Prostate gland (tissue), 2 donors: Measurements from ENCODE around the gene WDR26. TPM values are rescaled to one million over a fixed set of nuclear protein-coding genes. Genes with fewer than 3 reads are reported as not detected.
"Not testable (repeated sequence)": the region's sequence is repeated elsewhere in the genome, so short reads cannot be mapped to it uniquely, and the experiment has no call there.

Experiments used
- DNase-seq: peaks from one replicate; pipeline ENCODE4 v3.0.0-alpha.2; 2019; ENCODE audit warnings: low spot score
- H3K27ac ChIP-seq, 2 donors: fragments of 200-600 bp; sonication (generic); 2 replicates each; pipeline ENCODE4 v1.5.1; 2017 to 2019
- H3K27me3 ChIP-seq: fragments of 200-600 bp; sonication (generic); replicated peaks from 2 replicates; pipeline ENCODE4 v1.5.1; 2019; ENCODE audit not compliant: insufficient read depth
- H3K36me3 ChIP-seq, 2 donors: fragments of 200-600 bp; sonication (generic); 1 replicate in 1 of 2; 2 replicates in 1 of 2; pipeline versions ENCODE4 v1.5.1 to v1.8.1; 2017 to 2019
- H3K4me1 ChIP-seq: fragments of 200-600 bp; sonication (generic); replicated peaks from 2 replicates; pipeline ENCODE4 v1.5.1; 2019
- H3K4me3 ChIP-seq, 2 donors: fragments of 200-600 bp; sonication (generic); 2 replicates each; pipeline ENCODE4 v1.5.1; 2017 to 2019
- H3K9me3 ChIP-seq: fragments of 200-600 bp; sonication (generic); 2 replicates; pipeline ENCODE4 v1.5.1; 2017
- CTCF ChIP-seq, 4 experiments: fragments of 200-600 bp in 2 of 4; fragments of 450-650 bp in 2 of 4; sonication (generic) in 2 of 4; IDR thresholded peaks; 1 replicate in 3 of 4; 2 replicates in 1 of 4; pipeline ENCODE4 v1.5.1; 2016 to 2019; ENCODE audit warnings: antibody characterized with exemption in 4 of 4, mild to moderate bottlenecking in 2 of 4, moderate library complexity in 2 of 4
- POLR2A ChIP-seq: fragments of 450-650 bp; IDR thresholded peaks from one replicate; pipeline ENCODE4 v1.6.1; 2016; ENCODE audit warnings: antibody characterized with exemption, mild to moderate bottlenecking
- POLR2AphosphoS5 ChIP-seq: sonication (generic); formaldehyde crosslinking; IDR thresholded peaks from one replicate; pipeline ENCODE4 v1.6.1; 2017; ENCODE audit warnings: antibody characterized with exemption
- WGBS: methylation state at CpG from one replicate; pipeline ENCODE4 v1.1.5; 2018; 5-methylcytosine and 5-hydroxymethylcytosine counted together
- intact Hi-C: fragments of 100-400 bp; cut with DNase I; formaldehyde crosslinking; loops from one replicate; pipeline ENCODE4 v1.14.2; 2022
- total RNA-seq, 2 donors: library from RNA; depleted of rRNA; stranded (reverse); fragments of >200 nt; gene quantifications; one replicate each; pipeline ENCODE4 v1.1.0, GENCODE V29; 2016

Gene WDR26
- total RNA-seq: 10 to 100 TPM; 50.7 to 72.9 TPM

- Histone ChIP-seq H3K4me1 (peaks cover 8% of the 10 kb centered on the region), H3K27me3 (no peaks in the 10 kb centered on the region), H3K9me3 (no peaks in the 10 kb centered on the region), H3K36me3 (no peaks in the 10 kb centered on the region), H3K27ac (peak within 1 kb of the TSS; percentile 94 to 97), H3K4me3 (peak within 1 kb of the TSS; percentile 65 to 87)
- intact Hi-C loops: loop anchor here (1.0 kb wide), 1 partner anchor 22 kb away; no protein-coding TSS in a partner anchor
- WGBS: under 1% methylated on average over 41 of the region's 46 CpGs
- DNase-seq: peak; percentile 88
- peak; percentile 86 for TF ChIP-seq POLR2AphosphoS5
- peak in 2 of 4 experiments; percentile 33 to 55 for TF ChIP-seq CTCF (IDR thresholded peaks at IDR 0.05)
- peak; percentile 80 for TF ChIP-seq POLR2A
These were observed at the start of gene WDR26 for GRCh38 chr1:224434691-224435317. WDR26 (minus strand) TSS chr1:224434797.

GRCh38 chr1:224483206-224483605, 48.6 kb upstream of the WDR26 start:
- H3K36me3 ChIP-seq, H3K9me3 ChIP-seq, H3K27me3 ChIP-seq, intact Hi-C loops, H3K27ac ChIP-seq, DNase-seq, H3K4me3 ChIP-seq, H3K4me1 ChIP-seq: not testable (repeated sequence)
- WGBS: 88% methylated on average over 7 of the region's 7 CpGs

- TF ChIP-seq POLR2A (no peak), POLR2AphosphoS5 (no peak), CTCF (IDR thresholded peaks at IDR 0.05) (no peak)
- Histone ChIP-seq H3K4me3 (no peak overlapping the region), H3K4me1 (no peaks in the 10 kb centered on the region), H3K9me3 (no peaks in the 10 kb centered on the region), H3K36me3 (no peaks in the 10 kb centered on the region), H3K27me3 (no peaks in the 10 kb centered on the region), H3K27ac (no peak overlapping the region)
- DNase-seq: no peak
- WGBS: 61% methylated on average over 4 of the region's 4 CpGs
- intact Hi-C loops: no loop called here
These were observed 48.0 kb upstream of the WDR26 start for GRCh38 chr1:224482619-224483018.

GRCh38 chr1:224481601-224482000, 47.0 kb upstream of the WDR26 start:
- TF ChIP-seq POLR2AphosphoS5 (no peak), POLR2A (no peak), CTCF (IDR thresholded peaks at IDR 0.05) (no peak)
- H3K4me3 ChIP-seq: no peak overlapping the region
- no peaks in the 10 kb centered on the region for H3K9me3 ChIP-seq
- H3K4me1 ChIP-seq: no peaks in the 10 kb centered on the region
- intact Hi-C loops: no loop called here
- no peak overlapping the region for H3K27ac ChIP-seq
- no peaks in the 10 kb centered on the region for H3K27me3 ChIP-seq
- DNase-seq: no peak
- WGBS: 90% methylated on average over 2 of the region's 2 CpGs
- H3K36me3 ChIP-seq: no peaks in the 10 kb centered on the region

GRCh38 chr1:224480888-224481459, 46.4 kb upstream of the WDR26 start:
- DNase-seq, H3K36me3 ChIP-seq, H3K27ac ChIP-seq, H3K9me3 ChIP-seq, H3K4me1 ChIP-seq, H3K27me3 ChIP-seq, H3K4me3 ChIP-seq, intact Hi-C loops: not testable (repeated sequence)
- 89% methylated on average over 4 of the region's 4 CpGs for whole genome bisulfite sequencing

GRCh38 chr1:224480200-224480599, 45.6 kb upstream of the WDR26 start:
- H3K4me3 ChIP-seq, H3K9me3 ChIP-seq, H3K27ac ChIP-seq, H3K36me3 ChIP-seq, H3K4me1 ChIP-seq, intact Hi-C loops, H3K27me3 ChIP-seq, DNase-seq: not testable (repeated sequence)
- WGBS: 94% methylated on average over 3 of the region's 3 CpGs
